ENCODE results near the gene GNAI3. TPM values are rescaled to one million over a fixed set of nuclear protein-coding genes. Genes with fewer than 3 reads are reported as not detected.

GNAI3 gene
- total RNA-seq, 1 experiment from 2014 or later = 6.4 TPM

- no peak for DNase-seq
- H3K9me3 ChIP-seq = no peaks in the 10 kb centered on the region
- CTCF ChIA-PET = no interaction called here
Measured at GRCh38 chr1:109661391-109661790, 113.0 kb downstream of the GNAI3 start.

GRCh38 chr1:109664671-109665070 lies 116.3 kb downstream of the GNAI3 start:
- Mint-ChIP-seq H3K4me3 (ENCODE audit: unreplicated experiment) (no peak overlapping the region), H3K27me3 (ENCODE audit: insufficient read depth, unreplicated experiment) (no peaks in the 10 kb centered on the region), H3K36me3 (ENCODE audit: insufficient read depth, unreplicated experiment) (no peaks in the 10 kb centered on the region), H3K27ac (ENCODE audit: unreplicated experiment) (no peak overlapping the region), H3K9me3 (ENCODE audit: unreplicated experiment) (no peaks in the 10 kb centered on the region), H3K4me1 (ENCODE audit: low read depth, unreplicated experiment) (no peaks in the 10 kb centered on the region)
- H3K4me1 ChIP-seq = no peaks in the 10 kb centered on the region
- CTCF ChIA-PET = no interaction called here
- no peaks in the 10 kb centered on the region for H3K36me3 ChIP-seq (ENCODE audit: control insufficient read depth, insufficient read depth, low read length)
- no peak overlapping the region for H3K4me3 ChIP-seq (ENCODE audit: low read depth, low read length)
- POLR2A ChIA-PET = no interaction called here
- no TSS peak for BruUV-seq (replicated peaks)
- no peaks in the 10 kb centered on the region for H3K27me3 ChIP-seq (replicated peaks; ENCODE audit: control insufficient read depth, insufficient read depth, low read length)
- no peak for TF ChIP-seq CTCF (IDR thresholded peaks at IDR 0.05; ENCODE audit: insufficient read depth in 1 of 2, low read depth in 1 of 2, low read length in 1 of 2, severe bottlenecking in 1 of 2, unreplicated experiment in 1 of 2)
- no peaks in the 10 kb centered on the region for H3K9me3 ChIP-seq
- DNase-seq = no peak
- intact Hi-C loops (cut with micrococcal nuclease; ENCODE audit: unreplicated experiment) = no loop called here

More at GRCh38 chr1:109661391-109661790, 113.0 kb downstream of the GNAI3 start:
- H3K36me3 Mint-ChIP-seq (ENCODE audit: insufficient read depth, unreplicated experiment) = no peaks in the 10 kb centered on the region
- H3K27ac Mint-ChIP-seq (ENCODE audit: unreplicated experiment) = no peak overlapping the region
- no peaks in the 10 kb centered on the region for H3K9me3 Mint-ChIP-seq (ENCODE audit: unreplicated experiment)
- BruUV-seq (replicated peaks) = no TSS peak
- intact Hi-C loops (cut with micrococcal nuclease; ENCODE audit: unreplicated experiment) = no loop called here
- no peaks in the 10 kb centered on the region for H3K27me3 Mint-ChIP-seq (ENCODE audit: insufficient read depth, unreplicated experiment)
- Histone ChIP-seq H3K4me3 (ENCODE audit: low read depth, low read length) (no peak overlapping the region), H3K36me3 (ENCODE audit: control insufficient read depth, insufficient read depth, low read length) (no peaks in the 10 kb centered on the region), H3K27me3 (replicated peaks; ENCODE audit: control insufficient read depth, insufficient read depth, low read length) (no peaks in the 10 kb centered on the region), H3K4me1 (no peaks in the 10 kb centered on the region)
- H3K4me3 Mint-ChIP-seq (ENCODE audit: unreplicated experiment) = no peak overlapping the region
- peaks cover 6% of the 10 kb centered on the region for H3K4me1 Mint-ChIP-seq (ENCODE audit: low read depth, unreplicated experiment)
- TF ChIP-seq CTCF (IDR thresholded peaks at IDR 0.05; ENCODE audit: insufficient read depth in 1 of 2, low read depth in 1 of 2, low read length in 1 of 2, severe bottlenecking in 1 of 2, unreplicated experiment in 1 of 2) = no peak
- POLR2A ChIA-PET = no interaction called here

GRCh38 chr1:109667452-109668122 lies 119.2 kb downstream of the GNAI3 start, which contains the start of gene GSTM2:
Gene GSTM2, plus strand, starts transcription at chr1:109668057. Its CDS starts 59 bp downstream, at chr1:109668116.
- DNase-seq = peak in 1 of 2 experiments; percentile 47
- Mint-ChIP-seq H3K4me3 (ENCODE audit: unreplicated experiment) (no peak within 1 kb of the TSS), H3K36me3 (ENCODE audit: insufficient read depth, unreplicated experiment) (no peaks in the 10 kb centered on the region), H3K4me1 (ENCODE audit: low read depth, unreplicated experiment) (no peaks in the 10 kb centered on the region), H3K27ac (ENCODE audit: unreplicated experiment) (no peak within 1 kb of the TSS), H3K27me3 (ENCODE audit: insufficient read depth, unreplicated experiment) (no peaks in the 10 kb centered on the region), H3K9me3 (ENCODE audit: unreplicated experiment) (no peaks in the 10 kb centered on the region)
- H3K4me1 ChIP-seq = no peaks in the 10 kb centered on the region
- ChIA-PET CTCF (interaction anchor here (0.5 kb wide), 1 partner anchor 378 kb away, joined by 4 read pairs; no protein-coding TSS in a partner anchor), POLR2A (no interaction called here)
- intact Hi-C loops (cut with micrococcal nuclease; ENCODE audit: unreplicated experiment) = no loop called here
- TF ChIP-seq CTCF (IDR thresholded peaks at IDR 0.05; ENCODE audit: insufficient read depth in 1 of 2, low read depth in 1 of 2, low read length in 1 of 2, severe bottlenecking in 1 of 2, unreplicated experiment in 1 of 2) = no peak
- no peaks in the 10 kb centered on the region for H3K9me3 ChIP-seq
- H3K4me3 ChIP-seq (ENCODE audit: low read depth, low read length) = no peak within 1 kb of the TSS
- H3K36me3 ChIP-seq (ENCODE audit: control insufficient read depth, insufficient read depth, low read length) = no peaks in the 10 kb centered on the region
- no peaks in the 10 kb centered on the region for H3K27me3 ChIP-seq (replicated peaks; ENCODE audit: control insufficient read depth, insufficient read depth, low read length)
- BruUV-seq (replicated peaks) = no TSS peak

Other genes starting within 250 kb of the GNAI3 start
- gene MYBPHL, start 241.6 kb upstream of the GNAI3 start, total RNA-seq (2022) = not detected in 2 replicates
- gene SORT1, start 150.7 kb upstream of the GNAI3 start, total RNA-seq (2022) = 65.2 and 67.1 TPM in 2 replicates
- 82.7 and 97.8 TPM in 2 replicates for gene PSMA5, start 122.2 kb upstream of the GNAI3 start, total RNA-seq (2022)
- gene SYPL2, start 82.1 kb upstream of the GNAI3 start, total RNA-seq (2022) = 0.32 and 0.45 TPM in 2 replicates
- gene ATXN7L2, start 64.7 kb upstream of the GNAI3 start, total RNA-seq (2022) = 3.9 and 4.0 TPM in 2 replicates
- gene CYB561D1, start 54.5 kb upstream of the GNAI3 start, total RNA-seq (2022) = 6.6 and 7.3 TPM in 2 replicates
- gene AMIGO1, start 38.9 kb upstream of the GNAI3 start, total RNA-seq (2022) = 1.1 and 1.5 TPM in 2 replicates
- gene GPR61, start 8.7 kb upstream of the GNAI3 start, total RNA-seq (2022) = not detected in 2 replicates
- not detected in 2 replicates for gene GNAT2, start 71.0 kb downstream of the GNAI3 start, total RNA-seq (2022)
- 40.3 and 47.8 TPM in 2 replicates for gene AMPD2, start 71.2 kb downstream of the GNAI3 start, total RNA-seq (2022)
- 9.6 and 11.9 TPM in 2 replicates for gene GSTM4, start 107.5 kb downstream of the GNAI3 start, total RNA-seq (2022)
- 0.84 and 1.7 TPM in 2 replicates for gene GSTM2, start 119.4 kb downstream of the GNAI3 start, total RNA-seq (2022)
- not detected in 2 replicates for gene GSTM1, start 139.2 kb downstream of the GNAI3 start, total RNA-seq (2022)
- 6.0 and 9.1 TPM in 2 replicates for gene GSTM5, start 163.6 kb downstream of the GNAI3 start, total RNA-seq (2022)
- 8.9 and 10.6 TPM in 2 replicates for gene GSTM3, start 192.4 kb downstream of the GNAI3 start, total RNA-seq (2022)
- gene EPS8L3, start 215.3 kb downstream of the GNAI3 start, total RNA-seq (2022) = 15.3 and 18.5 TPM in 2 replicates

Measured in Caco-2 (cell line).